ENCODE data around the gene SYVN1.

The SYVN1 gene

GRCh38 chr11:65113839-65114238, 20.5 kb downstream of the SYVN1 start:
- TF ChIP-seq GATA3 (IDR thresholded peaks at IDR 0.05; ENCODE audit: low read depth, low read length) (no peak), GATA2 (IDR thresholded peaks at IDR 0.05; ENCODE audit: low read depth, low read length) (no peak)

- TF ChIP-seq GATA2 (IDR thresholded peaks at IDR 0.05; ENCODE audit: low read depth, low read length) (no peak), GATA3 (IDR thresholded peaks at IDR 0.05; ENCODE audit: low read depth, low read length) (no peak)
These were observed 21.0 kb downstream of the SYVN1 start for GRCh38 chr11:65113361-65113756.

- TF ChIP-seq GATA3 (IDR thresholded peaks at IDR 0.05; ENCODE audit: low read depth, low read length) (no peak), GATA2 (IDR thresholded peaks at IDR 0.05; ENCODE audit: low read depth, low read length) (no peak)
These were observed 21.6 kb downstream of the SYVN1 start for GRCh38 chr11:65112546-65113360.

GRCh38 chr11:65111744-65112545, 22.4 kb downstream of the SYVN1 start, which contains the start of gene TM7SF2:
Gene TM7SF2 (plus strand): TSS chr11:65111872. CDS start chr11:65112016, 144 bp downstream.
- no peak for TF ChIP-seq GATA2 (IDR thresholded peaks at IDR 0.05; ENCODE audit: low read depth, low read length)
- no peak for TF ChIP-seq GATA3 (IDR thresholded peaks at IDR 0.05; ENCODE audit: low read depth, low read length)

GRCh38 chr11:65111159-65111743, 23.1 kb downstream of the SYVN1 start:
- TF ChIP-seq GATA2 (IDR thresholded peaks at IDR 0.05; ENCODE audit: low read depth, low read length) (no peak), GATA3 (IDR thresholded peaks at IDR 0.05; ENCODE audit: low read depth, low read length) (no peak)

GRCh38 chr11:65110354-65110861, 23.9 kb downstream of the SYVN1 start:
- no peak for TF ChIP-seq GATA2 (IDR thresholded peaks at IDR 0.05; ENCODE audit: low read depth, low read length)
- TF ChIP-seq GATA3 (IDR thresholded peaks at IDR 0.05; ENCODE audit: low read depth, low read length): no peak

GRCh38 chr11:65109231-65110198, 24.8 kb downstream of the SYVN1 start:
- TF ChIP-seq GATA3 (IDR thresholded peaks at IDR 0.05; ENCODE audit: low read depth, low read length): no peak
- TF ChIP-seq GATA2 (IDR thresholded peaks at IDR 0.05; ENCODE audit: low read depth, low read length): no peak

GRCh38 chr11:65108469-65109123, 25.7 kb downstream of the SYVN1 start:
- TF ChIP-seq GATA3 (IDR thresholded peaks at IDR 0.05; ENCODE audit: low read depth, low read length) (no peak), GATA2 (IDR thresholded peaks at IDR 0.05; ENCODE audit: low read depth, low read length) (no peak)

GRCh38 chr11:65107751-65108468, 26.4 kb downstream of the SYVN1 start:
- TF ChIP-seq GATA3 (IDR thresholded peaks at IDR 0.05; ENCODE audit: low read depth, low read length) (no peak), GATA2 (IDR thresholded peaks at IDR 0.05; ENCODE audit: low read depth, low read length) (no peak)

- TF ChIP-seq GATA2 (IDR thresholded peaks at IDR 0.05; ENCODE audit: low read depth, low read length) (no peak), GATA3 (IDR thresholded peaks at IDR 0.05; ENCODE audit: low read depth, low read length) (no peak)
These were observed 27.2 kb downstream of the SYVN1 start for GRCh38 chr11:65107078-65107477.

GRCh38 chr11:65104628-65105027, 29.7 kb downstream of the SYVN1 start:
- TF ChIP-seq GATA3 (IDR thresholded peaks at IDR 0.05; ENCODE audit: low read depth, low read length) (no peak), GATA2 (IDR thresholded peaks at IDR 0.05; ENCODE audit: low read depth, low read length) (no peak)

- no peak for TF ChIP-seq GATA2 (IDR thresholded peaks at IDR 0.05; ENCODE audit: low read depth, low read length)
- no peak for TF ChIP-seq GATA3 (IDR thresholded peaks at IDR 0.05; ENCODE audit: low read depth, low read length)
These were observed 30.8 kb downstream of the SYVN1 start for GRCh38 chr11:65103476-65103875.
